Measurements from ENCODE around the gene ANKRD36B.
"Not testable (repeated sequence)": the region's sequence is repeated elsewhere in the genome, so short reads cannot be mapped to it uniquely, and the experiment has no call there.

The ANKRD36B gene

GRCh38 chr2:97590515-97591394, 1.1 kb upstream of the ANKRD36B start:
- H3K9me3 Mint-ChIP-seq, H3K4me1 Mint-ChIP-seq: not testable (repeated sequence)
- Mint-ChIP-seq H3K27me3 (peaks cover 11% of the 10 kb centered on the region), H3K27ac (peak overlapping the region in 1 of 2 donors; percentile 88), H3K4me3 (peak overlapping the region; percentile 83 to 87)
- ATAC-seq (peak; percentile 79), DNase-seq (peak; percentile 74)

- H3K4me1 Mint-ChIP-seq, DNase-seq, H3K9me3 Mint-ChIP-seq, H3K27me3 Mint-ChIP-seq, ATAC-seq: not testable (repeated sequence)
- Mint-ChIP-seq H3K4me3 (peak overlapping the region; percentile 99), H3K27ac (peak overlapping the region; percentile 97 to 99)
Observed at GRCh38 chr2:97589257-97589597, 450 bp downstream of the ANKRD36B start.

GRCh38 chr2:97565674-97566073, 24.0 kb downstream of the ANKRD36B start:
- not testable (repeated sequence) for DNase-seq, H3K27me3 Mint-ChIP-seq, H3K9me3 Mint-ChIP-seq, ATAC-seq, H3K4me3 Mint-ChIP-seq, H3K4me1 Mint-ChIP-seq, H3K27ac Mint-ChIP-seq

GRCh38 chr2:97552406-97552805, 37.3 kb downstream of the ANKRD36B start:
- H3K27me3 Mint-ChIP-seq, H3K4me1 Mint-ChIP-seq, H3K9me3 Mint-ChIP-seq, H3K4me3 Mint-ChIP-seq, ATAC-seq, DNase-seq: not testable (repeated sequence)
- H3K27ac Mint-ChIP-seq, result peak overlapping the region in 1 of 2 donors; percentile 34

GRCh38 chr2:97550498-97550897, 39.2 kb downstream of the ANKRD36B start:
- not testable (repeated sequence) for H3K4me1 Mint-ChIP-seq, H3K27ac Mint-ChIP-seq, H3K27me3 Mint-ChIP-seq, H3K9me3 Mint-ChIP-seq, DNase-seq, ATAC-seq, H3K4me3 Mint-ChIP-seq

GRCh38 chr2:97549058-97549457, 40.6 kb downstream of the ANKRD36B start:
- H3K4me3 Mint-ChIP-seq, H3K9me3 Mint-ChIP-seq, H3K27me3 Mint-ChIP-seq, DNase-seq, ATAC-seq, H3K4me1 Mint-ChIP-seq, H3K27ac Mint-ChIP-seq: not testable (repeated sequence)

- not testable (repeated sequence) for DNase-seq, ATAC-seq
Observed at GRCh38 chr2:97548536-97548935, 41.1 kb downstream of the ANKRD36B start.

GRCh38 chr2:97546711-97547110, 43.0 kb downstream of the ANKRD36B start:
- Mint-ChIP-seq H3K4me1 (no peaks in the 10 kb centered on the region), H3K9me3 (no peaks in the 10 kb centered on the region), H3K27me3 (no peaks in the 10 kb centered on the region), H3K27ac (no peak overlapping the region), H3K4me3 (no peak overlapping the region)
- ATAC-seq, result no peak
- no peak for DNase-seq

More at GRCh38 chr2:97548536-97548935, 41.1 kb downstream of the ANKRD36B start:
- H3K4me3 Mint-ChIP-seq, H3K27ac Mint-ChIP-seq, H3K4me1 Mint-ChIP-seq, H3K9me3 Mint-ChIP-seq, H3K27me3 Mint-ChIP-seq: not testable (repeated sequence)

- H3K27me3 Mint-ChIP-seq, H3K27ac Mint-ChIP-seq, DNase-seq, H3K4me3 Mint-ChIP-seq, H3K9me3 Mint-ChIP-seq, H3K4me1 Mint-ChIP-seq, ATAC-seq: not testable (repeated sequence)
Observed at GRCh38 chr2:97544911-97545310, 44.8 kb downstream of the ANKRD36B start.

GRCh38 chr2:97525904-97526303, 63.8 kb downstream of the ANKRD36B start:
- not testable (repeated sequence) for H3K27ac Mint-ChIP-seq, DNase-seq, ATAC-seq, H3K27me3 Mint-ChIP-seq, H3K4me1 Mint-ChIP-seq, H3K4me3 Mint-ChIP-seq, H3K9me3 Mint-ChIP-seq

- not testable (repeated sequence) for DNase-seq, ATAC-seq
Observed at GRCh38 chr2:97523816-97524215, 65.9 kb downstream of the ANKRD36B start.

GRCh38 chr2:97522916-97523555, 66.6 kb downstream of the ANKRD36B start:
- not testable (repeated sequence) for H3K27me3 Mint-ChIP-seq, H3K4me3 Mint-ChIP-seq, H3K27ac Mint-ChIP-seq, DNase-seq, H3K4me1 Mint-ChIP-seq, H3K9me3 Mint-ChIP-seq
- peak; percentile 79 for ATAC-seq

More at GRCh38 chr2:97523816-97524215, 65.9 kb downstream of the ANKRD36B start:
- H3K9me3 Mint-ChIP-seq, H3K27me3 Mint-ChIP-seq, H3K4me3 Mint-ChIP-seq, H3K27ac Mint-ChIP-seq, H3K4me1 Mint-ChIP-seq: not testable (repeated sequence)

GRCh38 chr2:97495651-97496050, 94.0 kb downstream of the ANKRD36B start:
- H3K27ac Mint-ChIP-seq, H3K4me3 Mint-ChIP-seq, H3K9me3 Mint-ChIP-seq, ATAC-seq, H3K4me1 Mint-ChIP-seq, DNase-seq, H3K27me3 Mint-ChIP-seq: not testable (repeated sequence)

- not testable (repeated sequence) for H3K27ac Mint-ChIP-seq, ATAC-seq, H3K4me3 Mint-ChIP-seq, H3K4me1 Mint-ChIP-seq, H3K9me3 Mint-ChIP-seq, H3K27me3 Mint-ChIP-seq
- DNase-seq, result peak; percentile 3 to 11
Observed at GRCh38 chr2:97490141-97490540, 99.5 kb downstream of the ANKRD36B start.
